OCI-LY1 (cell line): ENCODE data around the gene MAGED2.
"Not testable (repeated sequence)": the region's sequence is repeated elsewhere in the genome, so short reads cannot be mapped to it uniquely, and the experiment has no call there.

Experiments
- CTCF ChIP-seq: fragments of 200-600 bp; sonication (generic), shearing (Covaris generic); IDR thresholded peaks from 2 replicates; pipeline ENCODE4 v1.5.1; 2017; ENCODE audit warnings: mild to moderate bottlenecking, antibody characterized with exemption, low read length, moderate library complexity, mixed read lengths
- EZH2 ChIP-seq: fragments of 200-600 bp; sonication (generic), shearing (Covaris generic); IDR thresholded peaks from 2 replicates; pipeline ENCODE4 v1.8.0; 2017; ENCODE audit warnings: borderline replicate concordance, mixed run types, mild to moderate bottlenecking, antibody characterized with exemption, low read length, moderate library complexity, mixed read lengths

- TF ChIP-seq CTCF, EZH2: not testable (repeated sequence)
Observed at GRCh38 chrX:54774391-54775094, 33.0 kb upstream of the MAGED2 start.
